Superior temporal gyrus (tissue), 1 donor: ENCODE data around the gene TSPAN15.
A peak's percentile ranks its signal among the peaks of the same experiment; 100 is the strongest.

Experiments
- DNase-seq: peaks from one replicate; pipeline ENCODE4 v3.0.0-alpha.2; 2016; ENCODE audit errors: extremely low spot score

TSPAN15 gene

GRCh38 chr10:69451209-69451783 lies at the start of gene TSPAN15:
TSS of gene TSPAN15 (plus strand) at chr10:69451465. CDS start at chr10:69451595, 130 bp downstream.
- DNase-seq, result peak; percentile 94

DNA sequence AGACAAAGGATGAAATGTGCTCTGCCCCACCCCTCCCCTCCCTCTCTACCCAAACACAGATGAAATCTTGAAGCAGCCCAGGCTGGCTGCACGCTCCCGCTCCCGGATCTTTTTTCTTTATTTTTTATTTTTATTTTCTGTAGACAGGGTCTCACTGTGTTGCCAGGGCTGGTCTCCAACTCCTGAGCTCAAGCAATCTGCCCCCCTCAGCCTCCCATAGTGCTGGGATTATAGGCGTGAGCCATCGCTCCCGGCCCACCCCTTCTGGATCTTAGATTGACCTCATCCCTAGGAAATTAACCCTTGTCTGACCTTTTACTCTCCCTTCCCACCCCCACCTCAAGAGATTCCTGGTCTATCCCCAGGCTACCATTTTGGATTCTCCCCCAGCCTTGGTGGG lies 48.9 kb upstream of the TSPAN15 start:
- DNase-seq, result no peak

DNA sequence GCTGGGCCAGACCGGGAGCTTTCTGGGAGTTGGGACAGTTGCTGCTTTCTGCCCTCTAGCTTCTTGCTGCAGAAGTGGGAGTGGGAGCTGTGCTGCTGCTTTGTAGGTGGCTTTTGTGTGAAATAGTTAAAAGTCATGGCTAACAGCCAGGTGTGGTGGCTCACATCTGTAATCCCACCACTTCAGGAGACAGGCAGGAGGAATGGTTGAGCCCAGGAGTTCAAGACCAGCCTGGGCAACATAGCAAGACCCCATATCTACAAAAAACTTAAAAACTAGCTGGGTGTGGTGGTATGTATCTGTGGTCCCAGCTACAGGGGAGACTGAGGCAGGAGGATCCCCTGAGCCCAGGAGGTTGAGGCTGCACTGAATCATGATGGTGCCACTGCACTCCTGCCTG lies 48.2 kb upstream of the TSPAN15 start:
- no peak for DNase-seq

DNA sequence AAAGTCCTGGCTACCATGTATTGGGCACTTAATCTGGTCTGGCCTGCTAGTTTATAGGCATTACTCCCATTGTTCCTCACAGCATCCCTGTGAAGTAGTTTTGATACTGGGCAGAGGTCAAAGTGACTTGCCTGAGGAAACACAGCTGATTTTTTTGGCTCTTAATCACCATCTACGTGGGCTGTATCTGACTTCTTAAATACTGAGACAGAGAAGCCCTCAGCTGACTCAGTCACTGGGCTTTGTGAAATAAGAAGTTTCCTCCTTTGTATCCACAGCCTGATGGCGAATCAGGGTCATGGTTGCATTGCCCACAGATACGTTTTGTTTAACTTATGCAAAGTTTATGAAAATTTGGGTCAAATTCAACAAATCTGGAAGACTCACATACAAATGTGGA lies 47.7 kb upstream of the TSPAN15 start:
- no peak for DNase-seq

GRCh38 chr10:69404786-69405185 lies 46.5 kb upstream of the TSPAN15 start:
- no peak for DNase-seq

GRCh38 chr10:69405221-69405620 lies 46.0 kb upstream of the TSPAN15 start:
- no peak for DNase-seq

DNA sequence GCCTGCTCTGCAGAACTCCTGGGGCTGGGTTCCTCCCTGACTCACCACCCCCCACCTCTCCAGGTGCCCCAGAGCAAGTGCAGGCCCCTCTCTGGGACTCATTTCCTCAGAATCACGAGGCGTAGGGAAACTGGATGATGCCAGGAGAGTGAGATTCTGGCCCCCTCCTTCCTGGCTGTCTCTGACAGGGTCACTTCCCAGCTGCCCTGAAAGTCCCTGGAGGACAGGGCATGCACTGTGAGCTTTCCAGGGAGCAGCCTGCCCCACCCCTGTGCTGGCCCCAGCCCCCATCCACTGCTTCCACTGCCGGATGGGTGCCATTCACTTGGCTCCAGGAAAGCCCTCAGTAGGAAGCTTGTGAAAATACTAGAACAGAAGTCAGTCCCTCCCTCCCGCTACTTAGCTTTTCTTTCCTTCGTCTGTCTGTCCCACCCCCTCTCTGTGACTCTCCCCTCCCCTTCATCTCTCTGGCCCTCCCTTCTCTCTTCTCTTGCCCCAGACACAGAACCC lies 44.9 kb upstream of the TSPAN15 start:
- DNase-seq, result no peak

DNA sequence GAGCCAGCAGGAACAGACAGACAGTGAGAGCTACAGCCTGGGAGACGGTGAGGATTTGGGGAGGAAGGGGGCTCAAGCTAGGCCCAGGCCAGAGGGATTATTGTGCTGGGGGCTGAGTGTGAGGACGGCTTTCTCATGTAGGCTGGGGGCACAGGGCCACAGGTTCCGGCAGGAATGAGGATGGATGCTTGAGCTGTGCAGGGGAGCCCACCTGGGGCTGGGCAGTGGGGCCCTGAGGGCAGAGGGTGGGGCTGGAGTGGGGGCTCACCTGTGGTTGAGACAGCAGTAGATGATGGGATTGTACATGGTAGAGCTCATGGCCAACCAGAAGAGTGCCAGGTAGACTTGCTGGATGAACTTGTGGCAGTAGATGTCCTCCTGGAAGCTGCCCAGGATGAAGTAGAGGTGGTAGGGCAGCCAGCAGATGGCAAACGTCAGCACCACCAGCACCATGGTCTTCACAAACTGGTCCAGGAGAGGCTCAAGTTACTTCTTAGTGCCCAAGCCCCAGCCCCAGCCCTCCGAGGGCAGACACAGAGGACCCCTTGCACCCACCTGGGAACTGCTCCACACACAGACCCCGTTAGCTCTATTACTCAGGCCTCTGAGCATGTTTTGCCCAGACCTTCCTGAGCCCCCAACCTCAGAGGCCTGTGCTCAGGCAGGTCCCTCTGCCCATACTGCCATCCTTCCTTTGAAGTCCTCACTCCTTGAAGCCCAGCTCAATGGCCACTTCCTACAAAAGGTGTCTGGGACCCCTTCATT lies 44.3 kb upstream of the TSPAN15 start:
- no peak for DNase-seq

DNA sequence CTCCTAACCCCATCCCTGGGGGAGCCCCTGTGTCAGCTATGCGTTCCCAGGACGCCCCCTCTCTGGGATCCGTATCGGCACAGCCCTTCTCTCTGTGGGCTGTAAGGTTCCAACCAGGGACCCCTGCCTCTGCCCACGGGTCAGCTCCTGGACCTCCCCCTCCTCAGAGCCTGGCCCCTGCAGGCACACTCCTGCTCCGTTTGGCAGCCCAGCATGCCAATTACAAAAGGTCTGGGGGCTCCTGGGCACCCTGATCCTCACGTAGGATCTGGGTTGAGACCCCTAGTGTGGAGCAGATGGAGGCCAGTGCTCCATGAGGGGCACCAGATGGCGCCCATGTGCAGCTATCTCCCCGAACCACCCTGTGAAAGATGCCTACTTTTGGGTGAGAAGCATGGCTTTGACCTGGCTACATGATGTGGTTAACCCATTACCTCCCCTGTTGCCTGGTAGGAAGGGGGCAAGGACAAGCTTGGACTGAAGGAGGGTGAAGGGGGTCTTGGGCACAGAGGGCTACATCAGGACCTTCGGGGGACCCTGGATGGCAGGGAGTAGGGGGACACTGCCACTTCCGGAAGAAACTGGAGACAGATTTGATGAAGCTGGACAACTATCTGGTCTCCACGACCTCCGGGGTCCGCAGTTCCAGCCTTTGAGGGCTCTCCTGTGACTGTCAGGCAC lies 43.5 kb upstream of the TSPAN15 start:
- DNase-seq, result no peak

DNA sequence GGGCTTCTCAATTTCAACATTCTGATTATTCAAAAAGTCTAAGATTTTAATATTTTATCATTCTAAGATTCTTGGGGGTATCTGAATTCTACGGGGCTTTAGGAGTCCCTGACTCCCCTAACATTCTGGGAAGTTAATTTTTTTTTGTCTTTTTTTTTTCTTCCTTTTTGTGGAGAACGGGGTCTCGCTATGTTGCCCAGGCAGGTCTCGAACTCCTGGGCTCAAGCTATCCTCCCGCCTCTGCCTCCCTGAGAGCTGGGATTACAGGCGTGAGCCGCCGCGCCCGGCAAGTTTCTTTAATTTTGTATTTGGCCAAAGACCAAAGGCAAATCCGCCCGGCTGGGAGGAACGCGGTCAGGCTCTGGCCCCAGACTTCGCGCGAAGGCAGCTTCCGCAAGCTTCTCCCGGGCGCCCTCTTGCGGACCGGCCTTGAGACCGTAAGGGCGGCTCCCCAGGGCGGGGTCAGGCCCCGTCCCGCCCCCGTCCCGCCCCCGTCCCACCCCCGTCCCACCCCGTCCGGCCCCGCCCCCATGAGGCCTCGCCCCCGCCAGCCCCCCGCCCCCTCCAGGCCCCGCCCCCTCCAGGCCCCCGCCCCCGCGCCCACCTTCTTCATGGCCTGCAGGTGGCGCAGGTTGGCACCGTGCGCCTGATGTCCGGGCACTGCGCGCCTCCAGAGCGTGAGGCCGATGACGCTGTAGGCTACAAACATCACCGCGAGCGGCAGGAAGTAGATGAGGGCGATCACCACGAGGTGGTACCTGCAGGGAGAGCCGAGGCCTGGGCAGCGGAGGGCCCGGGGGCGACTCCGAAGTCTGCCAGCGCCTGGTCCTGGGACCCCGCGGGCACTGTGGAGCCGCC lies 42.7 kb upstream of the TSPAN15 start:
- peak; percentile 84 for DNase-seq

DNA sequence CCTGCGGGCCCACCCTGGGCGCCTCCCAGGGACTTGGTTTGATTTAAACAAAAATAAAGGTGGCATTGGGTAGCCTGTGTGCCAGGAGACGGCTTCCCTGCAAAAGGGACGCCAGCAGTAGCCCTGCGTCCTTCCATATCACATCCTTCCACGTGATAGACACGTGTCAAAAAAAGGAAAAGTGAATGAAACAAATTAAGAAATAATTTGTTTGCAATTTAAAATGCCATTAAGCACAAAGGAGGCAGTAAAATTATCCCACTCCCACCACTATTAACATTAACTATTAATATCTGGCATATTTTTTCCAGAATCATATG lies 42.1 kb upstream of the TSPAN15 start:
- DNase-seq, result peak; percentile 44

DNA sequence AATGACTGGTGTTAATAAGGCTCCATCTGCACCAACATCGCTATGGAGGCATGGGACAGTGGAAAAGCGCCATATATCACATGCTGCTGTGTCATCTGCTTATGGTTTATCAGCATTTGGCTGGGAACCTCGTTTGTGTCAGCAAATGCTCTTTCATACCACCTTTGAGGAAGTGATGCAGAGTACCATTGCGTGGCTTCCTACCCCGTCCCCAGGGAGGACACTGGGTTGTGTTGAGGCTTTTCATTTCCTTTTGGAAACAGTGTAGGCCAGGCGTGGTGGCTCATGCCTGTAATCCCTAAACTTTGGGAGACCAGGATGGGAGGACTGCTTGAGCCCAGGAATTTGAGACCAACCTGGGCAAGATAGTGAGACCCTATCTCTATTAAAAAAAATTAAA lies 41.3 kb upstream of the TSPAN15 start:
- no peak for DNase-seq

DNA sequence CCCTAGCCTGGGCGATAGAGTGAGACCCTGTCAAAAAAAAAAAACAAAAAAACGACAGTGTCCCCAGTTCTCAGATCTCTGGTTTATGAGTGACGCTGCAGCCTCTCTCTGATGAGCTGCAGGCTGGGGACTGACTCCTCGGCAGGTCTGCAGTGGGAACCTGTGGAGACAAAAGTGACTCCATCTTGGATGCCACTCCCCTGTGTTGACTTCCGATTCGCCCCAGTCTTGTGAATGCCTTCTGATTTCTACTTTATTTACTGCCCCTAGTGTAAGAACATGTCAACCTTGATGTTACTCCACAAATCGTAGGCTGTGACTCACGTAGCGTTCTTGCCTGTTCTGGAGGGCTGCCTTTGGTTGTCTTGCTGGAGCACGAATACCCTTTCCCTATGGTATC lies 40.8 kb upstream of the TSPAN15 start:
- DNase-seq, result no peak

DNA sequence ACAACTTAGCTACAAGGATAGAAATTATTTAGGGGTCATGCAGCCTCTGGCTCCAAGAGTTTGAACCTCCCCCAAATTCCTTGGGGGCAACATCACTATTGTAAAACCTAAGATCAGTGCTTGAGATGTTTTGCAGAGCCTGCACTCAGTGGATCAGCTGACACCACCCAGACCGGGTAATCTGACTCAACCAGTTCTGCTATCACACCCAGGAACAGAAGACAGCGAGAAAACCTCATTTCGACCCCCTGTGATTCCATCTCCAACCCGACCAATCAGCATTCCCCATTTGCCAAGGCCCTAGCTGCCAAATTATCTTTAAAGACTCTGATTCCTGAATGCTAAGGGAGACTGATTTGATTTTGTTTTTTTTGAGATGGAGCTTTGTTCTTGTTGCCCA lies 39.8 kb upstream of the TSPAN15 start:
- DNase-seq, result no peak

- no peak for DNase-seq
Observed at GRCh38 chr10:69412232-69412790, 39.0 kb upstream of the TSPAN15 start.

DNA sequence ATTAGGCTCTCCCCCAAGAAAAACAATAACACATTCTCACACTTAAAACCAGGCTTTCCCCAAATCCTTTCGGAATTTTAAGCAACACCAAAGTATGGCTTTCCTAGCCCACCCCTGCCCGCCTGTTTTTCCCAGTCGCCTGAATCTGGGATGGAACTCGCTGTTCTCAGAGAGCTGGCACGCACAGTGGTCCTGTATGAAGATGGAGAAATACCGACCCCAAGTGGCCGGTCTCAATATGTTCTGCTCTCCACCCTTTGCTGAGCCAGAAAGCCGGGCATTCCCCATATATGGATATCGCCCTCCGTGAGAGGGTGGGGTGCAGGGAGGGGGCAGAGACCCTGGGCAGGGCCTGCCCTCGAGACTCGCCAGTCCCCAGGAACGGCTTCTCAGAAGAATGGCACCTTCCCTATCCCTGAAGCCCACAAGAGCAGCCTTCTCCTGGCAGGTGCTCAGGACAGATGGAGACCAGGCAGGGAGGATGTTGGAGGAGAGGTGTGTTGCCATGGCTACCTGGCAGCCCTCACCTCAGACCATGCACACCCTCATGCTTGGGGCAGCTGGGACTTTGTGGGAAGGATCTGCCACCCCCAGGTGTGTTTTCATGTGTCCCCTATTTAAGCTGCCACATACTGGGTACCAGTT lies 37.9 kb upstream of the TSPAN15 start:
- DNase-seq, result peak; percentile 77

DNA sequence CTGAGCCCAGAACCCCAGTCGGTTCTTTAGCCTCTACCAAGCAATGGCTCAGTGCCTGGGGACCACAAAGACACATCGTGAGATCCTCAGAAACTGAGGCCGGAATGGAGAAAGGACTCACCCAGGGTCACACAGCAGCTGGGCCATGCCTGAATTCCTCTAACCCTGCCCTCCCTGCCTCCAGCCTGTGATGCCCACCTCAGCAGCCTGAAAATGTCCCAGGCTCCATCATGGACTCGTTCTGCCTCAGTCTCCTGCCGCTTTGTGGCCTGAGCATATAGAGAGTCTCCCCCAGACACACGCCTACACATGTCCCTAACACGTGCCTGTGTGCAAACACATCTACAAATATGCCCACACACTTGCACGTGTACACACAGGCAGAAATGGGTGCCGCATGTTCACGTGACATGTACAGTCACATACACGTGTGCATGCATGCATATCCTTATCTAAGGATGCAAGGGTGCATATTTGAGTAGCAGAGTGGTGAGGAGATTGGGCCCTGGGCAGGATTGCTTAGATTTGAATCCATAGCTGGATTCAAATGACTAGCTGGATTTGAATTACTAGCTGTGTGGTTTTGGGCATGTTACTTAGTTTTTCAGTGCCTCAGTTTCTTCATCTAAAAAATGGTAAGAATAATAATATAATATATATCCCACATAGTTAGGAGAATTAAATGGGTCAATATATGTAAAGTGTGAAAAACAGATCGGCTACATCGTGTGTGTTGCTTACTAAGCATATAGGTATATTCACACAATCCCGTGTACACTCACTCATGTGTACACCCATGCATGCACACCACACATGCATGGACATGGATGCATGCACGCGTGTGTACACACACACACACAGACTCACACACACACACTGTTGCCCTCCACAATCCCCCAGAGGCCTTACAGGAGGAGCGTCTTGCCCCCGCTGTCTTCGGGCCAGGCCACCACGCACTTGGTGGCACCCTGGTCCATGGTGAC lies 36.9 kb upstream of the TSPAN15 start:
- no peak for DNase-seq

GRCh38 chr10:69415049-69415448 lies 36.2 kb upstream of the TSPAN15 start:
- no peak for DNase-seq

DNA sequence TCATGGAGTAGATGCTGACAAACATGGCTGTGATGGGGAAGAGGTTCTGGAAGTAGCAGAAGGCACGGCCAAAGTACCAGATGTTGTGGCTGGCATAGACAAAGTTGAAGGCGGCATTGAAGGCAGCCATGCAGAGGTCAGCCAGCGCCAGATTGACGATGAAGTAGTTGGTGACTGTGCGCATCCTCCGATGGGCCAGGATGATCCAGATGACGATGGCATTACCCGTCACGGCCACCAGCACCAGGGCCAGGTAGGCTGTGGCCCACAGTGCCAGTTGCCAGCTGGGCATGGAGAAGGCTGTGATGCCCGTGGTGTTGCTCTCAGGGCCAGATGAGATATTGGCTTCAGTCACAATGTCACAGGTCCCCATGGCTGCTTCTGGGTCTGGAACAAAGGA lies 35.3 kb upstream of the TSPAN15 start:
- no peak for DNase-seq

- DNase-seq, result no peak
Observed at GRCh38 chr10:69416695-69417094, 34.6 kb upstream of the TSPAN15 start, which contains the start of gene TACR2. TSS of gene TACR2 (minus strand) at chr10:69416918. CDS start at chr10:69416323, 595 bp downstream.
